Peyer's patch (tissue), 4 donors: ENCODE data around the gene GCA.

Experiments used
- POLR2A ChIP-seq, 2 donors: fragments of 450-650 bp; IDR thresholded peaks; one replicate each; pipeline ENCODE4 v1.5.1; 2017; ENCODE audit warnings: antibody characterized with exemption in 2 of 2, mild to moderate bottlenecking in 2 of 2, moderate library complexity in 2 of 2
- TF ChIP-seq, protein P1 (sequence below), 6 experiments: fragments of 450-650 bp in 4 of 6; fragments of 200-600 bp in 2 of 6; sonication (generic) in 1 of 6; IDR thresholded peaks; one replicate each; pipeline ENCODE4 v1.5.1; 2017 to 2019; ENCODE audit warnings: antibody characterized with exemption in 6 of 6, mild to moderate bottlenecking in 3 of 6, moderate library complexity in 1 of 6

DNA sequence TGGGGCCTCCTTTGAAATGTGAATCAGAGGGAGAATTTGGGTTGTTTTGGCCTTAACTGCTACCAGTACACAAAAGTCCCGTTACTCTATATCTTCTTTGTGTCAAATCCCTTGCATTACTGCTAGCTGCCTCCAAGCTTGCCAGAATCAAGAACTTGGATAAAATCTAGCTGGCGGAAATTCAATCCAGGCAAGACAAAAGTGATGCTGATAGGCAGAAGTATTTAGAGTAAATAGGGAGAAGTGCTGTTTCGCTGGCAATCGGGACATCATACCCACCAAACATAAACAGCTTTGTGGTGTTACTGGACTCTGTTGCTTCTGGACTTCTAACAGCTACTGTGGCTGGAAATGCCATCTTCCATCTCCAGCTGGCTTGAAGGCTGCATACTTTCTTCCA, 28.0 kb upstream of the GCA start:
- TF ChIP-seq, protein P1, sequence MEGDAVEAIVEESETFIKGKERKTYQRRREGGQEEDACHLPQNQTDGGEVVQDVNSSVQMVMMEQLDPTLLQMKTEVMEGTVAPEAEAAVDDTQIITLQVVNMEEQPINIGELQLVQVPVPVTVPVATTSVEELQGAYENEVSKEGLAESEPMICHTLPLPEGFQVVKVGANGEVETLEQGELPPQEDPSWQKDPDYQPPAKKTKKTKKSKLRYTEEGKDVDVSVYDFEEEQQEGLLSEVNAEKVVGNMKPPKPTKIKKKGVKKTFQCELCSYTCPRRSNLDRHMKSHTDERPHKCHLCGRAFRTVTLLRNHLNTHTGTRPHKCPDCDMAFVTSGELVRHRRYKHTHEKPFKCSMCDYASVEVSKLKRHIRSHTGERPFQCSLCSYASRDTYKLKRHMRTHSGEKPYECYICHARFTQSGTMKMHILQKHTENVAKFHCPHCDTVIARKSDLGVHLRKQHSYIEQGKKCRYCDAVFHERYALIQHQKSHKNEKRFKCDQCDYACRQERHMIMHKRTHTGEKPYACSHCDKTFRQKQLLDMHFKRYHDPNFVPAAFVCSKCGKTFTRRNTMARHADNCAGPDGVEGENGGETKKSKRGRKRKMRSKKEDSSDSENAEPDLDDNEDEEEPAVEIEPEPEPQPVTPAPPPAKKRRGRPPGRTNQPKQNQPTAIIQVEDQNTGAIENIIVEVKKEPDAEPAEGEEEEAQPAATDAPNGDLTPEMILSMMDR (IDR thresholded peaks at IDR 0.05), result no peak
- no peak for TF ChIP-seq POLR2A (IDR thresholded peaks at IDR 0.05)
